22Rv1 (cell line): ENCODE measurements around the gene CAMTA1.

Source experiments
- H3K27ac ChIP-seq: fragments of 450-650 bp; 2 replicates; pipeline ENCODE4 v1.5.1; 2017
- CTCF ChIP-seq: fragments of 450-650 bp; IDR thresholded peaks from 2 replicates; pipeline ENCODE4 v1.5.1; 2017; ENCODE audit warnings: mild to moderate bottlenecking
- ZFX ChIP-seq: fragments of 450-650 bp; IDR thresholded peaks from 2 replicates; pipeline ENCODE4 v1.6.1; 2017; ENCODE audit warnings: antibody characterized with exemption, borderline replicate concordance

Gene CAMTA1

GRCh38 chr1:7478809-7479499 lies 693.7 kb downstream of the CAMTA1 start:
- TF ChIP-seq CTCF (no peak), ZFX (no peak)
- H3K27ac ChIP-seq, result no peak overlapping the region

- no peak overlapping the region for H3K27ac ChIP-seq
- no peak for TF ChIP-seq ZFX
- TF ChIP-seq CTCF, result no peak
These were observed 694.3 kb downstream of the CAMTA1 start for GRCh38 chr1:7479571-7479970.

GRCh38 chr1:7481194-7481593 lies 695.9 kb downstream of the CAMTA1 start:
- no peak for TF ChIP-seq CTCF
- TF ChIP-seq ZFX, result no peak

GRCh38 chr1:7482077-7482476 lies 696.8 kb downstream of the CAMTA1 start:
- TF ChIP-seq CTCF (no peak), ZFX (no peak)
- no peak overlapping the region for H3K27ac ChIP-seq

More at GRCh38 chr1:7481194-7481593, 695.9 kb downstream of the CAMTA1 start:
- H3K27ac ChIP-seq, result no peak overlapping the region

- TF ChIP-seq ZFX (no peak), CTCF (no peak)
- H3K27ac ChIP-seq, result no peak overlapping the region
These were observed 697.7 kb downstream of the CAMTA1 start for GRCh38 chr1:7482772-7483495.

GRCh38 chr1:7483634-7484383 lies 698.6 kb downstream of the CAMTA1 start:
- no peak overlapping the region for H3K27ac ChIP-seq
- TF ChIP-seq ZFX (no peak), CTCF (no peak)
